ENCODE results near the gene KLF3. TPM values are rescaled to one million over a fixed set of nuclear protein-coding genes. Genes with fewer than 3 reads are reported as not detected.
A peak's percentile ranks its signal among the peaks of the same experiment; 100 is the strongest.

The KLF3 gene
- total RNA-seq, 1 experiment from 2014 or later: 8.1 TPM

GRCh38 chr4:38695809-38696208 lies 31.8 kb downstream of the KLF3 start:
- DNase-seq (ENCODE audit: low read depth): no peak

- DNase-seq (ENCODE audit: low read depth): no peak
Observed at GRCh38 chr4:38696697-38697096, 32.7 kb downstream of the KLF3 start.

GRCh38 chr4:38698176-38698575 lies 34.2 kb downstream of the KLF3 start:
- no peak for DNase-seq (ENCODE audit: low read depth)

DNA sequence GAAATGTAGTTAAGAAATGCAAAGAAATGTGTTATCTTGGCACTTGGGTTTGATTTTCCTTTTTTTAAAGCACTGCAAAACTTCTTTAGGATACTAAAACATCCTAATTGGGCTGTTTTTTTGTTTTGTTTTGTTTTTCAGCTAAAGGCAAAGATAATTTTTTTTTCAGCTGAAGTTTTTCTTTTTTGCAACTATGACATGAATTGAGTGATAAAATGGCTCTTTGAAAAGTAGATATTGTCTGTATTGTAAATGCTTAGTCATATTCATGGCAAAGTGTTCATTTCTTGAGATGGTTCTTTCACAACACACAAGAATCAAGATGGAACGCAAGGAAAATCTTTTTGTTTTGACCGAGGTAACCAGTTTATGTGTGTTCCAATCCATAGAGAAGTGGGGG lies 35.1 kb downstream of the KLF3 start:
- no peak for DNase-seq (ENCODE audit: low read depth)

GRCh38 chr4:38703635-38704034 lies 39.6 kb downstream of the KLF3 start:
- DNase-seq (ENCODE audit: low read depth): no peak

GRCh38 chr4:38704622-38705154 lies 40.7 kb downstream of the KLF3 start:
- DNase-seq (ENCODE audit: low read depth): no peak

GRCh38 chr4:38706301-38706700 lies 42.3 kb downstream of the KLF3 start:
- no peak for DNase-seq (ENCODE audit: low read depth)

DNA sequence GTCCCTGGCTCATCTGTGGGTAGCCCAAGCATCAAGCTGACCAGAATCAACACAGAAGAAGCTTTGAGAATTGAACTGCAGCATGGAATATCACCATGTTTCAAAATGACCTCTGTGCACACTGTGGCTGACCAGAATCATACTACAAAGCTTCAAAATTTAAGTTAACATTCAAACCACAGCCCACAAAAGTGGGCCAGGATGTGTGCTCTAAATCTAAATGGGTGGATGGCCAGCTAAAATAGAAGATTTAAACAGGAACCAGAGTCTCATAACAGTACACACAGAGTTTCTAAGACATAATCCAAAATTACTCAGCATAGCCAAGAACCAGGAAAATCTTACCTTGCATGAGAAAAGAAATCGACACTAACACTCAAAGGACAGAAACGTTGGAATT lies 46.1 kb downstream of the KLF3 start:
- no peak for DNase-seq (ENCODE audit: low read depth)

GRCh38 chr4:38711066-38711465 lies 47.1 kb downstream of the KLF3 start:
- DNase-seq (ENCODE audit: low read depth): no peak

DNA sequence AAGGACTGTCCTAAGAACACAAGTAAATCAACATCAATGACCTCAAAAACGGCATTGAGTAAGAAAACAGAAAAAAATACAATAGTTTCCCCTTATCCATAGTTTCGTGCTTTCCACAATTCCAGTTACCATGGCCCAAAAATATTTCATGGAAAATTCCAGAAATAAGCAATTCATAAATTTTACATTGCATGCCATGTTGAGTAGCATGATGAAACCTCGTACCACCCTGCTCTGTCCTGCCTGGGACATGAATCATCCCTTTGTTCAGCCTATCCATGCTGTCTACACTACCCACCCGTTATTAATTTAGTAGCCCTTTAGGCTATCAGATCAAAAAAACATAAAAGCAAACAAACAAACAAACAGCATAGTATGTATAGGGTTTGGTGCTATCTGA lies 51.1 kb downstream of the KLF3 start:
- peak; percentile 4 for DNase-seq (ENCODE audit: low read depth)

- DNase-seq (ENCODE audit: low read depth): no peak
Observed at GRCh38 chr4:38716256-38716655, 52.3 kb downstream of the KLF3 start.

DNA sequence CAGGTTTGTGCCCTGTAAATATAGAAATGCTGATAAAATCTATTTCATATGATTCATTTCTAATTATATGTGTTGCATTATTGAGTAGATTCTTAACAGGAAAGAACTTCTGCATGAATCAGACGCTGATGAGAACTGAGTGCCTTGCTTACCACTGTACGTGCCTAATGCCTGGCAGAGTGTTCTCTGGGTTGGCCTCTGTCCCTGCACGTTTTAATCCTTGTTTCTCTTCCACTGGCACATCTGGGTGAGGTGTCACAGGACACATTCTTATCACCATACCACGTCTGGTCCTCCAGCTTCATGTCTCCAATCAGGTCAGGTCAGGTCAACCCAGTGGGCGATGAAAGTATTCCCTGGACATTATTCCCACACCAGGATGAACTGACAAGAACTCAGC lies 53.6 kb downstream of the KLF3 start:
- DNase-seq (ENCODE audit: low read depth): no peak

- no peak for DNase-seq (ENCODE audit: low read depth)
Observed at GRCh38 chr4:38723114-38723513, 59.1 kb downstream of the KLF3 start.

DNA sequence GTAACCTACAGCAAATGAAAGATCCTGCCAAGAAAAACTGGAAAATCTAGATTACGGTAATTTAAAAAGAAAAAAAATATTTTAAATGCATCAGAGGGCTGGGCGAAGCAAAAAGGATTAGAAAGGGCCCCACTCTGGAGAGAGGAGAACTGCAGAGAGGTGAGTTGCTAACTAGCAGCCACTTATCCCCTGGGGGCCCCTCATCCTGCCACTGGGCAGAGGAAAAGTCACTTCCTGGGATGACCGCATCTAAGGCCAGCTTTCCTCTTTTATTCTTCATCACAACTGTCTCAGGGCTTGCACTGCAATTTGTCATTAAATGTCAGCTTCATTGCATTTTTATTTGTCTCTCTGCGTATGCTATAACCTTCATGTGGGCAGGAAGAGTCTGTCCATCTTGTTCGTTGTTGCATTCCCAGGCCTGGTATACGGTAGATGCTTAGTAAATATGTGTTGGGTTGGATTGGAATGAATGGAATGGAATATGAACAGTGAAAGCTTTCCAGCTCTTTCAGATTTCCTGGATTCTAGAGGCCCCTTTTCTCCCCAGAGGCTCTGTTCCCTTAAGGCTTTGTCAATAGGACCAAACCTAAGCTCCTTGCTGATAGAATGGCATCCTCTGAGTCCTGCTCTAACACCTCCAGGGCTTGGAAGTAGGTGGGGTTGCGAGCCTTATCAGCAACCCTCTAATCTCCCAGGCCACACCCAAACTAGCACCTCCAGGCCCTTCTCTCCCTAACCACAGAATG lies 59.9 kb downstream of the KLF3 start:
- peak; percentile 53 for DNase-seq (ENCODE audit: low read depth)

DNA sequence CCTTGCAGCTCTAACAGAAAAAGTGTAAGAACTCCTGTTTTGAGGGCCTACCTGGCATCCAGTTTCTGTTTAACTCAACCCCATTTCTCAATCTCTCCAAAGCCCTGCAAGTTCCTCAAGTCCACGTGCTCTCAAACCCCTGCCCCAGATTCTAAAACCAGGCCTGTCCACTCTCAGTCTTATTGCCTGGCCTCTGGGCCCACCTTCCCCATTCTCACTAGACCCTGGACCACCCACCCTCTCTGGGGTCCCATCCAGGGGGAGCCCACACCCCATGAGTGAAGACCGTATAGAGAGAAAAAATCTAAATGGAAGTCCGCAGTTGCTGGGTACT lies 60.4 kb downstream of the KLF3 start:
- DNase-seq (ENCODE audit: low read depth): no peak

GRCh38 chr4:38728631-38729141 lies 64.7 kb downstream of the KLF3 start:
- peak; percentile 8 for DNase-seq (ENCODE audit: low read depth)

GRCh38 chr4:38730493-38730829 lies 66.5 kb downstream of the KLF3 start:
- no peak for DNase-seq (ENCODE audit: low read depth)

- peak; percentile 66 for DNase-seq (ENCODE audit: low read depth)
Observed at GRCh38 chr4:38730830-38731646, 67.0 kb downstream of the KLF3 start.

DNA sequence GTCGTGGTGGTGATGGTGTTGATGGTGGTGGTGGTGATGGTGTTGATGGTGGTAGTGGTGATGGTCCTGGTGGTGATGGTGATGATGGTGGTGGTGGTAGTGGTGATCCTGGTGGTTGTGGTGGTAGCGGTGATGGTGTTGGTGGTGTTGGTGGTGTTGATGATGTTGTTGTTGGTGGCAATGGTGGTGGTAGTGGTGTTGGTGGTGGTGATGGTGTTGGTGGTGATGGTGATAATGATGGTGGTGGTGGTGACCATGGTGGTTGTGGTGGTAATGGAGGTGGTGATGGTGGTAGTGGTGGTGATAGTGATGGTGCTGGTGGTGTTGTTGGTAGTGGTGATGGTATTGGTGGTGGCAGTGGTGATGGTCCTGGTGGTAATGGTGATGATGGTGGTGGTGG lies 69.7 kb downstream of the KLF3 start:
- no peak for DNase-seq (ENCODE audit: low read depth)

- DNase-seq (ENCODE audit: low read depth): no peak
Observed at GRCh38 chr4:38734446-38734845, 70.4 kb downstream of the KLF3 start.

- no peak for DNase-seq (ENCODE audit: low read depth)
Observed at GRCh38 chr4:38734911-38735310, 70.9 kb downstream of the KLF3 start.

DNA sequence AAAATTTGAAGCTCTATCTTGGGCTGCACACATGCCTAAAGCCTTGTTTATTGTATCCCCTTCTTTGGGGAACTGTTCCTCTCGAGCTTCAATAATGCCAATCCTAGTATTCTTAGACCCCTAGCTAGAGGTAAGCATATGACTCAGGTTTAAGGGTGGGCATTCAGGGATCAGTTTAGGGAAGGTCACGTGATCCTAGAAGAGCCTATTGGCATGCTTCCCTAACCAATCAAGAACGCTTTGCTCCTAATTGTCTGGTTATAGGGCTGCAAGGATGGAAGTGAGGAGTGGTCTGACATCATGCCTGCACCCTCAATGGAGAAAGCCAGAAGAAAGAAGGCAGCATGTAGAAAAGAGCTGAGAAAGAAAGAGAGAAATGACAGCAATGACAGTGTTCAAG lies 71.9 kb downstream of the KLF3 start:
- DNase-seq (ENCODE audit: low read depth): no peak

Data from RPMI7951 (cell line).